ENCODE results near the gene HCN1.

GRCh38 chr5:45408067-45408466, 288.1 kb downstream of the HCN1 start:
- TF ChIP-seq CTCF (IDR thresholded peaks at IDR 0.05) (no peak), POLR2A (IDR thresholded peaks at IDR 0.05) (no peak)
